ENCODE results near the gene ARHGEF1. TPM values are rescaled to one million over a fixed set of nuclear protein-coding genes. Genes with fewer than 3 reads are reported as not detected.

ARHGEF1 gene
- total RNA-seq, result 19.2 and 25.0 TPM in 2 replicates

DNA sequence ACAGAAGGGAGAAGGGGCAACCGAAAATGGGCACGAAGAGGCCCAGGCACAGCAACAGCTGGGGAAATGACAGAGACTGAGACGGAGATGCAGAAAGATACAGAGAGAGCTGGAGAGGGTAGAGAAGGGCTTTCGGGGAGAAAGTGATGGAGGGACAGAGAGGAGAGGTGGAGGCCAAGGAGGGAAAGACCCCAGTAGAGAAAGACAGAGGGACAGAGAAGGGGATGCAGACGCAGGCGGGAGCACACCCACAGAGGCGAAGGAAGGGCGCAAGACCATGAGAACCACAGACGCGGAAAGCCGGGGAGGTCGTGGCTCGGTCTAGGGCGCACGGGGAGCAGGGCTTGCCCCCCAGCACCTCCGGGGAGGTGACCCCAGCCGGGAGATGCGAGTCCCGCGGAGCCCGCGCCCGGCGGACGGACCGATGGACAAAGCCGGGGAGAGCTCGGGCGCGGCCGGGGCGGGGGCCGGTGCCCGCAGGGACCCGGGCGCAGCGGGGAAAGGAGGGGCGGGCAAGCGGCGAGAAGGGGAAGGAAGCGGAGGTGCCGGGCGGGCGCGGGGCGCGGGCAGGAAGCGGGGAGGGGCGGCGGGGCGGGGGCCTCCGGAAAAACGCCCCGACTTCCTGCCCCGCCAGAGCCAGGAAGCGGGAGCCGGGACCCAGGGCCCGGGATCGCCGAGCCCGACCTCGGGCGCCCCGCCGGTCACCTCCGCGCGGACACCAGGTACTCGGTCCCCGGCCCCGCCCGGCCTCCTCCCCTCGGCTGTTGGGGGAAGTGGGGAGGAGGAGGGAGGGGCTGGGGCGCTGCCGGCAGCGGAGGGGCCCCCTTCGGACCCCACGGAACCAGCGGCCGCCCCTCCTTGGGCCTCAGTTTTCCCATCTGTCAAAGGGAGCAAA is at the start of gene ARHGEF1:
Gene ARHGEF1 (plus strand): TSS at position 617 of the 895 bp plus-strand sequence. CDS start 4,899 bp downstream, outside the sequence.
- DNase-seq (ENCODE audit: low read depth) (no peak), FAIRE-seq (no peak)
- Histone ChIP-seq H3K36me3 (ENCODE audit: control insufficient read depth, insufficient read depth, low read length) (no peaks in the 10 kb centered on the region), H3K4me3 (ENCODE audit: low read depth, low read length) (peak within 1 kb of the TSS; percentile 59), H3K27me3 (ENCODE audit: control insufficient read depth, insufficient read depth, low read length) (no peaks in the 10 kb centered on the region)
- TF ChIP-seq CTCF (IDR thresholded peaks at IDR 0.05; ENCODE audit: insufficient read depth, low read length, severe bottlenecking), result no peak

DNA sequence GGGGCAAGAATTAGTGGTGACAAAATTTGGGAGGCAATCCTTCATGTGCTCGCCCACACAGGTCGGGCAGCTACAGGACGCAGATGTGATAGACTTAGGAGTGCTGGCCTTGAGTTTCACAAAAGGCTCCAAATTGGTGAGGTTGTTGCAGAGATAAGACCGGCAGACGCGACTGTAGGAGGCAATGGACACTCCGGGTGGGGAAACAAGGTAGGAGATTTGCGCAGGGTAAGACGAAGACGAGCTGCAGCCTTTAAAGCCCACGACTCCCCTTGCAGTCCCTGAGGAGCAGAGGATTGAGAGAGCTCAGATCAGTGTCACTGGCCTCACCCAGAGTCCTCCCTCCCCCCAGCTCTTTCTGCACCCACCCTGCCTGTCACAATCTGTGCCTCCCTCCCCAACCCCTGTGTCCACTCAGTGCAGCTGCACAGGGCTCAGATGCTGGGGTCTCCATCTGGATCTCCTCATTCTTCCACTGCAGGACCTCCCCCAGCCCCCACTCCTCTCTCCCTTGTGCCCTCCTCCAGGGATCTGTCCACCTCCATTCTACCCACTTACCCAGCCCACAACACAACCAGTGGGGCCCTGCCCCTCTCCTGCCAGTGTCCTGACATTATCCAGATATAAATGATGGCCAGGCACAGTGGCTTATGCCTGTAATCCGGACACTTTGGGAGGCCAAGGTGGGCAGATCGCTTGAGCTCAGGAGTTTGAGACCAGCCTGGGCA is 44.8 kb upstream of the ARHGEF1 start:
- H3K27me3 ChIP-seq (ENCODE audit: control insufficient read depth, insufficient read depth, low read length), result peaks cover 10% of the 10 kb centered on the region
- no peak for TF ChIP-seq CTCF (IDR thresholded peaks at IDR 0.05; ENCODE audit: insufficient read depth, low read length, severe bottlenecking)

DNA sequence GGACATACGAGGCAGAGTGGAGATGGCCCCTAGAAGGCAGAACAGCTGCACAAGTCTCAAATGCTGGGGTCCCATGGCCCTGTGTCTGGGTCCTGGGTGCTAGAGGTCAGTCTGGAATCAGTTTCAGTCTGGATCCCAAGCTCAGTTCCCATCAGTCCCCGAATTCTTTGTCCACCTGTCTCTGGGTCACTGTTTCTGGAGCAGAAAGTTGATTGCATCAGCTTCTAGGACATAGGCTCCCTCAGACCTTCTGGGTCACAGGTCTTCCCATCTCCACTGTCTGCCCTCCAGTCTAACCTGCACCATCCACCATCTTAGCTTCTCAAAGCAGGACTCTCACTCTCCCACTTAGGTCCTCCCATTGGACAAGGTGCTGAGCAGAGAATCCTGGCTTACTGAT is 43.8 kb upstream of the ARHGEF1 start:
- no peak overlapping the region for H3K4me3 ChIP-seq (ENCODE audit: low read depth, low read length)
- peak; percentile 91 for FAIRE-seq
- peaks cover 10% of the 10 kb centered on the region for H3K27me3 ChIP-seq (ENCODE audit: control insufficient read depth, insufficient read depth, low read length)
- DNase-seq (ENCODE audit: low read depth), result no peak
- no peaks in the 10 kb centered on the region for H3K36me3 ChIP-seq (ENCODE audit: control insufficient read depth, insufficient read depth, low read length)
- no peak for TF ChIP-seq CTCF (IDR thresholded peaks at IDR 0.05; ENCODE audit: insufficient read depth, low read length, severe bottlenecking)

More for the DNA sequence above, 44.8 kb upstream of the ARHGEF1 start:
- Histone ChIP-seq H3K36me3 (ENCODE audit: control insufficient read depth, insufficient read depth, low read length) (no peaks in the 10 kb centered on the region), H3K4me3 (ENCODE audit: low read depth, low read length) (no peak overlapping the region)
- DNase-seq (ENCODE audit: low read depth) (no peak), FAIRE-seq (no peak)

GRCh38 chr19:41843371-41843770 is 39.6 kb upstream of the ARHGEF1 start:
- FAIRE-seq (no peak), DNase-seq (ENCODE audit: low read depth) (no peak)
- H3K4me3 ChIP-seq (ENCODE audit: low read depth, low read length), result no peak overlapping the region
- TF ChIP-seq CTCF (IDR thresholded peaks at IDR 0.05; ENCODE audit: insufficient read depth, low read length, severe bottlenecking), result no peak
- H3K27me3 ChIP-seq (ENCODE audit: control insufficient read depth, insufficient read depth, low read length), result peaks cover 4% of the 10 kb centered on the region
- no peaks in the 10 kb centered on the region for H3K36me3 ChIP-seq (ENCODE audit: control insufficient read depth, insufficient read depth, low read length)

DNA sequence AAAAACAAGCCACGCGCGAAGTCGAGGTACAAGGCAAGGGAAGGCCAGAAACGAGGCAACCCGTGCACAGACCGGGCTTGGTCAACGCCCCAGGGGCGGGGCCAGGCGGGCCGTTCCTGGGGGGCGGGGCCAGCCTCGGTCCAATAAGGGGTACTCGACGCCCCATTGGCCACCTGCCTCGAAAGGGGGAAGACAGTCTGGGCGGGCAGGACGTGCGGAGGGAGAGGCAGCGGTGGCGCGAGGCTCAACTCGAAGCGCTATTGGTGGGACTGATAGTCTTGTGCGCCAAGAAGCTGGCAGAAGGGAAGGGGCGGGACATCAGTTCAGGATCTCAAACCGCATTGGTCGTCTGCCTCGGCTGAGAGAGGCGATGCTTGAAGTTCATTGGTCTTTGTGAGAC is 38.4 kb upstream of the ARHGEF1 start, which contains the start of gene LYPD4:
Gene LYPD4 (minus strand): TSS at position 83 of the 400 bp plus-strand sequence. CDS start 5,398 bp downstream, outside the sequence.
- no peak for TF ChIP-seq CTCF (IDR thresholded peaks at IDR 0.05; ENCODE audit: insufficient read depth, low read length, severe bottlenecking)
- DNase-seq (ENCODE audit: low read depth) (no peak), FAIRE-seq (no peak)
- Histone ChIP-seq H3K4me3 (ENCODE audit: low read depth, low read length) (no peak within 1 kb of the TSS), H3K36me3 (ENCODE audit: control insufficient read depth, insufficient read depth, low read length) (no peaks in the 10 kb centered on the region), H3K27me3 (ENCODE audit: control insufficient read depth, insufficient read depth, low read length) (peaks cover 3% of the 10 kb centered on the region)
